Measurements from ENCODE around the gene SAFB. TPM values are rescaled to one million over a fixed set of nuclear protein-coding genes. Genes with fewer than 3 reads are reported as not detected.

The SAFB gene
- total and polyA plus RNA-seq, 3 donors from 2014 or later: 83.2 to 220 (median 202) TPM

DNA sequence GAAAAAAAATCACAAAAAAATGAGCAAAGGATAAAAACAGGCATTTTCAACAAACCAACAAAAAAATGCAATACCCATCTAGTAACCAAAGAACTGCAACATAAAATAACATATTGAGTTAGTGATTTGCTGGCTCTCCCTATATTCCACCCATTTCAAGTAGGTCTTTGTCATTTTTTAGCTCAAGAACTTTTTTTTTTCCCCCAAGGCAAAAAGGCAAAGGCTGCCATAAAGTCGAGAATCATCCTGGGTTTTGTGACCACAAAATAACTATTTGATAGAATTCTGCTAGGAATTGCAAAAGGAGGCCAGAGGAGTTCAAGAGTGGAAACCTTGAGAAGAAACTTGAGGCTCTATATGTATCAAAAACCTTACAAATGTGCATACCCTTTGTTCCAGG lies 5.8 kb upstream of the SAFB start:
- Histone ChIP-seq H3K4me3 (no peak overlapping the region), H3K27ac (no peak overlapping the region), H3K27me3 (no peaks in the 10 kb centered on the region), H3K36me3 (ENCODE audit: low read depth, missing control alignments) (no peaks in the 10 kb centered on the region), H3K9me3 (no peaks in the 10 kb centered on the region), H3K4me1 (peaks cover 24% of the 10 kb centered on the region)
- WGBS, 2 donors: 59 to 69% methylated on average over 1 of the region's 1 CpG
- TF ChIP-seq, protein P1, sequence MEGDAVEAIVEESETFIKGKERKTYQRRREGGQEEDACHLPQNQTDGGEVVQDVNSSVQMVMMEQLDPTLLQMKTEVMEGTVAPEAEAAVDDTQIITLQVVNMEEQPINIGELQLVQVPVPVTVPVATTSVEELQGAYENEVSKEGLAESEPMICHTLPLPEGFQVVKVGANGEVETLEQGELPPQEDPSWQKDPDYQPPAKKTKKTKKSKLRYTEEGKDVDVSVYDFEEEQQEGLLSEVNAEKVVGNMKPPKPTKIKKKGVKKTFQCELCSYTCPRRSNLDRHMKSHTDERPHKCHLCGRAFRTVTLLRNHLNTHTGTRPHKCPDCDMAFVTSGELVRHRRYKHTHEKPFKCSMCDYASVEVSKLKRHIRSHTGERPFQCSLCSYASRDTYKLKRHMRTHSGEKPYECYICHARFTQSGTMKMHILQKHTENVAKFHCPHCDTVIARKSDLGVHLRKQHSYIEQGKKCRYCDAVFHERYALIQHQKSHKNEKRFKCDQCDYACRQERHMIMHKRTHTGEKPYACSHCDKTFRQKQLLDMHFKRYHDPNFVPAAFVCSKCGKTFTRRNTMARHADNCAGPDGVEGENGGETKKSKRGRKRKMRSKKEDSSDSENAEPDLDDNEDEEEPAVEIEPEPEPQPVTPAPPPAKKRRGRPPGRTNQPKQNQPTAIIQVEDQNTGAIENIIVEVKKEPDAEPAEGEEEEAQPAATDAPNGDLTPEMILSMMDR (IDR thresholded peaks at IDR 0.05): no peak
- TF ChIP-seq POLR2A (IDR thresholded peaks at IDR 0.05): no peak
- DNase-seq: no peak
- intact Hi-C loops (cut with DNase I; ENCODE audit: low total_unique reads): no loop called here

DNA sequence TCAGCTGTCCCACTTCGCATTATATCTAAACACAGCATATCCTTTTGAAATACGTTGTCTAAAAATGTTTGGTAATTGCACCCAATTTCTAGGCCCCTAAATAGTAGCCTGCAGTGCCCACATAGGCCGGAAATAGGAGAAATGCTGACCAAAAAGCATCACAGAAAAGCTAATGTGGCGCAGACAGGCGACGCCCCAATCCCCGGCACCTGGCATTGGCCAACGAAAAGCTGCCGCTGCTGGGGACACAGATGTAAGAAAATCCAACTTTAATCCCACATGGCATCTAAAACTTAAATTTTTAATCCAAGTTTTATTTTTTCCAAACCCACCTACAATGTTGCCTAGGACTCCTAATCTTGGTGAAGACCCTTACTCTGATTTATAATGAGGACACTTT lies 4.3 kb upstream of the SAFB start:
- Histone ChIP-seq H3K4me3 (no peak overlapping the region), H3K27ac (no peak overlapping the region), H3K27me3 (no peaks in the 10 kb centered on the region), H3K9me3 (no peaks in the 10 kb centered on the region), H3K36me3 (ENCODE audit: low read depth, missing control alignments) (no peaks in the 10 kb centered on the region), H3K4me1 (peaks cover 24% of the 10 kb centered on the region)
- TF ChIP-seq, protein P1 (IDR thresholded peaks at IDR 0.05): no peak
- no peak for TF ChIP-seq POLR2A (IDR thresholded peaks at IDR 0.05)
- WGBS, 2 donors: 81 to 95% methylated on average over 9 of the region's 9 CpGs
- DNase-seq: no peak
- intact Hi-C loops (cut with DNase I; ENCODE audit: low total_unique reads): no loop called here

DNA sequence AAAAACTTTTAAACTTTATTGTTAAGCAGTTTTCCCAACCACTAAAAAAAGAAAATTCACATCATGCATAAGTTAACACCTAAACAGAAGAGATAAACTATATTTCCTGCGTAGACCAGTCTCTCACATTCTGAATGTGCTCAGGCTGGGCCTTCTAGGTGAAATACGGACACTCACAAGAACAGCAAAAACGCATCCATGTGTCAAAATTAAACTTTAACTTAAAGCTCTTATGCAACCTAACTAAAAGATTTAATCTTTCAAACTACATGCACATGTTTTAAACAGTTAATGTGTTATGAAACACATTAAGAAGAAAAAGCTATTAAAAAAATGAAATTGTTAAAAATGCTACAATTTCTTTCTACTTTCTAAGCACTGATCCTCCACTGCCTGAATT lies 2.9 kb upstream of the SAFB start:
- Histone ChIP-seq H3K9me3 (no peaks in the 10 kb centered on the region), H3K4me1 (peaks cover 35% of the 10 kb centered on the region), H3K36me3 (ENCODE audit: low read depth, missing control alignments) (no peaks in the 10 kb centered on the region), H3K27me3 (no peaks in the 10 kb centered on the region), H3K27ac (no peak overlapping the region), H3K4me3 (no peak overlapping the region)
- intact Hi-C loops (cut with DNase I; ENCODE audit: low total_unique reads): loop anchor here (5.0 kb wide), 1 partner anchor 67 kb away; no protein-coding TSS in a partner anchor
- WGBS, 2 donors: 61 to 79% methylated on average over 3 of the region's 3 CpGs
- TF ChIP-seq POLR2A (IDR thresholded peaks at IDR 0.05): no peak
- TF ChIP-seq, protein P1 (IDR thresholded peaks at IDR 0.05): no peak
- no peak for DNase-seq

- no peak for TF ChIP-seq POLR2A (IDR thresholded peaks at IDR 0.05)
- TF ChIP-seq, protein P1 (IDR thresholded peaks at IDR 0.05): no peak
- peak overlapping the region; percentile 94 to 98 for H3K27ac ChIP-seq
- intact Hi-C loops (cut with DNase I; ENCODE audit: low total_unique reads): loop anchor here (5.0 kb wide), 1 partner anchor 66 kb away; no protein-coding TSS in a partner anchor
- WGBS, 2 donors: 3 to 12% methylated on average over 14 of the region's 14 CpGs
- H3K4me1 ChIP-seq: peaks cover 46% of the 10 kb centered on the region
- no peaks in the 10 kb centered on the region for H3K27me3 ChIP-seq
- DNase-seq: peak; percentile 93
- H3K36me3 ChIP-seq (ENCODE audit: low read depth, missing control alignments): no peaks in the 10 kb centered on the region
- H3K4me3 ChIP-seq: peak overlapping the region; percentile 97 to 99
- H3K9me3 ChIP-seq: no peaks in the 10 kb centered on the region
Measured at GRCh38 chr19:5621311-5621944, 1.5 kb upstream of the SAFB start.

All from testis (tissue), 3 donors.